SK-N-SH (cell line): ENCODE data around the gene BGN.

Source experiments
- CTCF ChIP-seq: fragments of 200-600 bp; sonication (generic); IDR thresholded peaks from 2 replicates; pipeline ENCODE4 v1.6.1; 2017; ENCODE audit warnings: antibody characterized with exemption, mild to moderate bottlenecking, moderate library complexity
- EZH2phosphoT487 ChIP-seq: fragments of 200-600 bp; sonication (generic); IDR thresholded peaks from 2 replicates; pipeline ENCODE4 v1.6.1; 2017; ENCODE audit warnings: low read depth, mixed run types, mild to moderate bottlenecking, antibody characterized with exemption, moderate library complexity, borderline replicate concordance
- POLR2AphosphoS5 ChIP-seq: IDR thresholded peaks from 2 replicates; pipeline ENCODE4 v1.6.1; 2012; ENCODE audit warnings: low read depth, low read length
- USF2 ChIP-seq: fragments of 150-350 bp; IDR thresholded peaks from 2 replicates; pipeline ENCODE4 v1.6.1; 2017; ENCODE audit warnings: antibody characterized with exemption, low read length, low read depth, borderline replicate concordance
- YY1 ChIP-seq: IDR thresholded peaks from 2 replicates; pipeline ENCODE4 v1.4.0; 2012; ENCODE audit warnings: low read depth, mild to moderate bottlenecking
- TF ChIP-seq, protein P1 (sequence below): IDR thresholded peaks from 2 replicates; pipeline ENCODE4 v1.4.0; 2012; ENCODE audit warnings: low read depth

- no peak for TF ChIP-seq CTCF
- TF ChIP-seq, protein P1, sequence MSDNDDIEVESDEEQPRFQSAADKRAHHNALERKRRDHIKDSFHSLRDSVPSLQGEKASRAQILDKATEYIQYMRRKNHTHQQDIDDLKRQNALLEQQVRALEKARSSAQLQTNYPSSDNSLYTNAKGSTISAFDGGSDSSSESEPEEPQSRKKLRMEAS: no peak
- TF ChIP-seq USF2: no peak
- no peak for TF ChIP-seq POLR2AphosphoS5
- no peak for TF ChIP-seq YY1
- TF ChIP-seq EZH2phosphoT487: no peak
These were observed 6.8 kb downstream of the BGN start for GRCh38 chrX:153501530-153501929.
